HFFc6 (cell line): Measurements from ENCODE around the gene CABLES2. TPM values are rescaled to one million over a fixed set of nuclear protein-coding genes. Genes with fewer than 3 reads are reported as not detected.
"Not testable (repeated sequence)": the region's sequence is repeated elsewhere in the genome, so short reads cannot be mapped to it uniquely, and the experiment has no call there.

ENCODE experiments used
- DNase-seq: peaks from one replicate; pipeline ENCODE4 v3.0.0-alpha.2; 2018
- H3K27ac Mint-ChIP-seq: 2 replicates; pipeline ENCODE4 v1.8.0; 2020; ENCODE audit warnings: mild to moderate bottlenecking, mixed read lengths
- H3K27me3 Mint-ChIP-seq: 2 replicates; pipeline ENCODE4 v1.8.0; 2021; ENCODE audit warnings: mild to moderate bottlenecking, moderate library complexity, mixed read lengths; ENCODE audit not compliant: insufficient read depth
- H3K36me3 Mint-ChIP-seq: 2 replicates; pipeline ENCODE4 v1.8.0; 2021; ENCODE audit warnings: low read depth, mixed read lengths
- H3K4me1 Mint-ChIP-seq: 2 replicates; pipeline ENCODE4 v1.8.0; 2020; ENCODE audit warnings: low read depth, mixed read lengths
- H3K4me3 Mint-ChIP-seq: 2 replicates; pipeline ENCODE4 v1.8.0; 2020; ENCODE audit warnings: mild to moderate bottlenecking, moderate library complexity, mixed read lengths
- H3K9me3 Mint-ChIP-seq: 2 replicates; pipeline ENCODE4 v1.8.0; 2020; ENCODE audit warnings: mild to moderate bottlenecking, mixed read lengths
- total RNA-seq, 6 experiments: library from RNA; stranded (reverse); fragmentation: NEBNext Ultra II Directional; extraction: Animal tissue kit (Norgen Biotek cat#: 25700); gene quantifications; 2 replicates in 1 of 6; 3 replicates in 5 of 6; pipeline ENCODE4 v1.2.3, GENCODE V29; 2021
- TF ChIP-seq, protein P1 (sequence below): fragments of 200-600 bp; sonication (generic); IDR thresholded peaks from 2 replicates; pipeline ENCODE4 v1.5.0; 2021; ENCODE audit warnings: antibody characterized with exemption, mild to moderate bottlenecking

The CABLES2 gene
- total RNA-seq, 6 experiments from 2014 or later: 4.9 to 7.0 (median 6.6) TPM

DNA sequence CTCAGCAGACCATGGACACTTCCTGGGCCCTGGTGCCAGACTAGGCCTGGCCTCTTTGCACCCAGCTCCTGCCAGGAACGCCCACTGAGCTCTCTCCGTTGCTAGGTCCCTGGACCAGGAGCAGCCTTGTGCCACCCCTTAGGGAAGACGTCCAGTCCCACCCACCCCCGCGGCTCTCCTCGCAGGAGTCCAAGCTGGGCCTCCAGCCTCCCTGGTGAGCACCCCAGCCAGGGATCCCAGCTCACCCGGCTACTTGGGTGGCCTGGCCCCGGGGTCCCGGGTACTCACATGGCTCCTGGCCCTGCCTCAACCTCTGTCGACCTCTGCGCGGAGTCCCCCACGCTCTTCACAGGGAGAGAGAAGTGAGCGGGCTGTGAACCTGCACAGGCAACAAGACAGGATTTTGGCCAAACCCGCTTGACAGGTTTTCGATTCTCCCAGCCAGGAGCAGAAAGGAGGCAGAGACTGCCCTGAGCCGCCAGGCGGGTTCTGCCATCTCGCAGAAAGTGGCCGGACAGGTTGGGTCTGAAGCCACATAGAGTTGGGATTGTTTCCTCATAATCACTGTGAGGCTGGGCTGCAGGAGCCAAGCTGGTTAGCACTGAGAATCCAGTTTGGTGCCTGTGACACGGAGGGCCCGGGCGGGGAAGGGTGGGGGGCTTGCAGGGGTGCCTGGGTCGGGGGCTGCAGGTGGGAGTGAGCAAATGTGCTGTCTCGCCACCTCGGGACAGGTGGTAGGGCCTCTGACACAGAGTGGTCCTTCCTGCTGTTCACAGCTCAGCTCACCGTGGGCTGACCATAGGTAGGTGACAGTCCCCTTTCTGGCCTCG is 20.3 kb upstream of the CABLES2 start, which contains the start of gene RBBP8NL:
TSS of gene RBBP8NL (minus strand) at position 368 of the 830 bp plus-strand sequence. CDS start 7,892 bp downstream, outside the sequence.
- Mint-ChIP-seq H3K4me1 (no peaks in the 10 kb centered on the region), H3K27me3 (peaks cover 35% of the 10 kb centered on the region), H3K27ac (no peak within 1 kb of the TSS), H3K4me3 (no peak within 1 kb of the TSS), H3K9me3 (no peaks in the 10 kb centered on the region), H3K36me3 (no peaks in the 10 kb centered on the region)
- TF ChIP-seq, protein P1, sequence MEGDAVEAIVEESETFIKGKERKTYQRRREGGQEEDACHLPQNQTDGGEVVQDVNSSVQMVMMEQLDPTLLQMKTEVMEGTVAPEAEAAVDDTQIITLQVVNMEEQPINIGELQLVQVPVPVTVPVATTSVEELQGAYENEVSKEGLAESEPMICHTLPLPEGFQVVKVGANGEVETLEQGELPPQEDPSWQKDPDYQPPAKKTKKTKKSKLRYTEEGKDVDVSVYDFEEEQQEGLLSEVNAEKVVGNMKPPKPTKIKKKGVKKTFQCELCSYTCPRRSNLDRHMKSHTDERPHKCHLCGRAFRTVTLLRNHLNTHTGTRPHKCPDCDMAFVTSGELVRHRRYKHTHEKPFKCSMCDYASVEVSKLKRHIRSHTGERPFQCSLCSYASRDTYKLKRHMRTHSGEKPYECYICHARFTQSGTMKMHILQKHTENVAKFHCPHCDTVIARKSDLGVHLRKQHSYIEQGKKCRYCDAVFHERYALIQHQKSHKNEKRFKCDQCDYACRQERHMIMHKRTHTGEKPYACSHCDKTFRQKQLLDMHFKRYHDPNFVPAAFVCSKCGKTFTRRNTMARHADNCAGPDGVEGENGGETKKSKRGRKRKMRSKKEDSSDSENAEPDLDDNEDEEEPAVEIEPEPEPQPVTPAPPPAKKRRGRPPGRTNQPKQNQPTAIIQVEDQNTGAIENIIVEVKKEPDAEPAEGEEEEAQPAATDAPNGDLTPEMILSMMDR: no peak
- DNase-seq: no peak

DNA sequence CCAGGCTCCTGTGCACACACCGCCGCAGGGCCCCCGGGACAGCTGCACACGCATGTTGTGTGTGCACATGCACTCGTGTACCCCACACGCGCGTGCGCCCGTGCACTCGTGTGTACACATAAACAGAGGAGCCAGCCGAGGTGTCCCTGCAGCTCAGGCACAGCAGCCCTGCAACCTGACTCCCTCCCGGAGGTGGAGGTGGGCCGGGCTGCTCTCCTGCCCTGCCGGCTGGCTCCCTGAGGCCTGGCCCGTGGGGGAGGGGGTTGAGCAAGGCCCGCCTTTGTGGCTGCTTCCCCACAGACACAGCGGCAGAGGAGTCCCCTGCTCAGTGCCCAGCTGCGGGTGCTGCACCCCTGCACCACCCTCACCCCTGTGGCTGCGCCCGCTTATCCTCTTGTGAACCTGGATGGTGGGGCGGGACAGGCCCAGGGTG is 19.6 kb upstream of the CABLES2 start:
- no peaks in the 10 kb centered on the region for H3K9me3 Mint-ChIP-seq
- no peak overlapping the region for H3K4me3 Mint-ChIP-seq
- H3K27me3 Mint-ChIP-seq: peaks cover 28% of the 10 kb centered on the region
- no peak overlapping the region for H3K27ac Mint-ChIP-seq
- TF ChIP-seq, protein P1: no peak
- H3K4me1 Mint-ChIP-seq: no peaks in the 10 kb centered on the region
- no peak for DNase-seq
- no peaks in the 10 kb centered on the region for H3K36me3 Mint-ChIP-seq

DNA sequence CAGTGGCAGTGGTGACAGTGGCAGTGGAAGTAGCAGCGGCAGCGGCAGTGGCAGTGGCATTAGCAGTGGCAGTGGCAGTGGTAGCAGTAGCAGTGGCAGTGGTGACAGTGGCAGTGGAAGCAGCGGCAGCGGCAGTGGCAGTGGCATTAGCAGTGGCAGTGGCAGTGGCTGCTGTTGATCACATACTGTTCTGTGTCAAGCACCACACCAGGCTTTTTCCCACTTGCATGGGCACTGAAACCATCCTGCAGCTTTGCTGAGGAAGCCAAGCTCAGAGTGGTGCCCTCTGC is 18.9 kb upstream of the CABLES2 start:
- H3K4me1 Mint-ChIP-seq, H3K4me3 Mint-ChIP-seq, H3K36me3 Mint-ChIP-seq, H3K27ac Mint-ChIP-seq, H3K9me3 Mint-ChIP-seq, DNase-seq: not testable (repeated sequence)
- peaks cover 23% of the 10 kb centered on the region for H3K27me3 Mint-ChIP-seq

DNA sequence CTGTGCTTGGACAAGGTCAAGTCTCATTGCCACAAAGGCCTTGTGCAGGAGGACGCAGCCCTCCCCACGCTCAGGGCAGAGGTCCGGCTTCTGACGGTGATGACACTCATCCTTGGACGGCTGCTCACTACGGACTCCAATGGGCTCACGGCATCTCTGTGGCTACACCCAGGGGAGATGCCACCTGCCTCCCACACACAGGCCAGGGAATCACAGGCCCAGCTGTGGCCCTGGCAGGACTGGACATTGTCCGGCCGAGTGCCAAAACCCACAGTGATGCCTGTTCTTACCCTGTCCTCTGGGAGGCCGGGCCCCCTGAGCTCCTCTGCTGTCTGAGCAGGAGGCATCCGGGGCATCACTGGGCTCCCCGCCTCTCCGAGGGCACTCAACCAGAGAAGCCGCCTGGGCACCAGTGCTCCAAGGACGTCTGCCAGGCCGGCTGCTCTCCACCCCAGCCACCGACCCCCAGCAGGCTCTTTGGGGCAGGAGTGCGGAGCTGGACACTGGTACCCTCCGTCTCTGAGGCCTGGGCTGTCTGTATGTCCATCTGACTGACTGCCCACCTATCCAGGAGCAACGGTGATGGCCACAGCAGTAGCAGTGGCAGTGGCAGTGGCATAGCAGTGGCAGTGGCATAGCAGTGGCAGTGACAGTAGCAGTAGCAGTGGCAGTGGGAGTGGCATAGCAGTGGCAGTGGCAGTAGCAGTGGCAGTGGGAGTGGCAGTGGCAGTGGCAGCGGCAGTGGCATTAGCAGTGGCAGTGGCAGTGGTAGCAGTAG is 18.4 kb upstream of the CABLES2 start:
- Mint-ChIP-seq H3K27me3 (peaks cover 21% of the 10 kb centered on the region), H3K4me1 (no peaks in the 10 kb centered on the region), H3K9me3 (no peaks in the 10 kb centered on the region), H3K27ac (no peak overlapping the region), H3K4me3 (no peak overlapping the region), H3K36me3 (no peaks in the 10 kb centered on the region)
- TF ChIP-seq, protein P1: no peak
- no peak for DNase-seq

DNA sequence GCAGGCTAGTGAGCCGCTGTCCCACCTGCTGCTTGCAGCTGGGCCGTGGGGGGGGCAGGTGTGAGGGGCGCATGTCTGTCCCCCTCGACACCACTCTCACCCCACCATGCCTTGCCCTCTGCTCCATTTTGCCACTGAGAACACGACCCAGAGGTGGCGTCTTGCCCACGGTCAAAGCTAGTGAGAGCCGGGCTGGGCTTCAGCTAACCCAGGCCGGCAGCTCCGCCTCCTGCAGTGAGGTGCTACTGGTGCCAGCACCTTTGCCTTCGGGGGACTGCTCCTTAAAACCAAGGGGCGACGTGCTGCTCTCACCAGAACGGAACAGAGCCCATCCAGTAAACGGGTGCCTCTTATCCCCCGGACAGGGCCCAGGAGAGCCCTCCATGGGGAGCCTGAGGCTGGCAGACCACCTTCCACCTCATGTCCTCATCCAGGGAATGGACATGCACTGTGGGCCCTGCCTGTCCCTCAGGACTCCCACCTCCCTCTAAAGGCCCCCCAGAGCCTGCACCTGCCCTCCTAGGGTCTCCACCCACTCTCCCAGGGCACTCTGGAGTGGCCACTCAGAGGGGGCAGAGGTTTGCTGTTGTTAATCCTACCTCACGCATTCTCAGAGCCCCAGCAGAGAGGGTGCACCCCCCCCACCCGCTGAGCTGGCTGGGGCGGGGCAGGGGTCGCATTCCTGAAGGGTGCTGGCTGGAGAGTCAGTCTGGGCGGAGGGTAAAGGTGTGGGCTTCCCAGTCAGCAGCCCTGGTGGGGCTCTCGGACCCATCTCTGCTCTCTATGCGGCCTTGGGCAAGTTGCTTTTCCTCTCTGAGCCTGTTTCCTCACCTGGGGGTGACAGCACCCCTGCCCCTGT is 17.4 kb upstream of the CABLES2 start:
- no peak for DNase-seq
- Mint-ChIP-seq H3K27me3 (peaks cover 19% of the 10 kb centered on the region), H3K27ac (no peak overlapping the region), H3K36me3 (no peaks in the 10 kb centered on the region), H3K4me1 (no peaks in the 10 kb centered on the region), H3K4me3 (no peak overlapping the region), H3K9me3 (no peaks in the 10 kb centered on the region)
- TF ChIP-seq, protein P1: no peak
